Activated naive CD4-positive, alpha-beta T cell treated with anti-CD3 and anti-CD28 coated beads, Interleukin-2, amount 50 U/mL, for 16 hours (primary cell): ENCODE data around the gene KAT7.
"Not testable (repeated sequence)": the region's sequence is repeated elsewhere in the genome, so short reads cannot be mapped to it uniquely, and the experiment has no call there.

Experiments used
- DNase-seq: peaks from one replicate; pipeline ENCODE4 v3.0.0-alpha.2; 2020

The KAT7 gene

GRCh38 chr17:49814781-49815529, 26.5 kb downstream of the KAT7 start:
- no peak for DNase-seq

GRCh38 chr17:49815761-49816281, 27.3 kb downstream of the KAT7 start:
- DNase-seq: no peak

DNA sequence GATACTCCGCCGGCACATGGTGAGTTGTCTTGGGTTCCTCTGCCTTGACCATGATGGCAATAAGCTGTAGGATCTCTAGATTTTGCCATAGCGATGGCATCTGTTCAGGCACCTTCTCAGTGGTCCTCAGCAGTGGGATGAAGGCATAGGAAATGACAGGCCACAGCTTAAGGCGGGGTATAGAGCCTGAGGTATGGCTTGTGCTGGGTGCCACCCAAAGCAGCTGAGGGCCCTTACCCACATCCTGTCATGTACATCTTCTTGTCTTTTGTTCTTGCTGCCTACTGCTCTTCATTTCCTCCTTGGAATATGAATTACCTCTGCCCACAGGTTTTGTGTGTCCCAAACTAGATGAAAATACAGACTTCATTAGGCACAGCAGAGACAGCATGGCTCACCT, 29.5 kb downstream of the KAT7 start:
- peak; percentile 19 for DNase-seq

DNA sequence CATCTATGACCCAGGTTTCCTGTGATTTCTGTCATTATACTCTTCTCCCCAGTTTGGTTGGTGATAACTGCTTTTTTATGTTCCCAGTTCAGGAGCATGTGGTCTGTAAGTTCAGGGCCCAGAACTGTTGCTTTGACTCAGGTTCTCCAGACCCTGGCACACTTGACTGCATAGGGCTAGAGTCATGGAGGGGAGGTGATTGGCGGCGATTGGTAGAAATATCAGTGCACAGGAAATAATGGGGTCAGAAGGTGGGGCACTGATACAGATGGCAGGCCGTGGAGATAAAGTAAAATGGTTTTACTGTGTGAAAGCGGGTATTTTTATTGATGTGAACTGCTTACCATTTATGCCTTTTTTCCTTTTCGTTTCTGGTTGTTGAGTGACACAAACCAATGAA, 30.7 kb downstream of the KAT7 start:
- no peak for DNase-seq

- DNase-seq: no peak
Measured at GRCh38 chr17:49819651-49820050, 31.2 kb downstream of the KAT7 start.

DNA sequence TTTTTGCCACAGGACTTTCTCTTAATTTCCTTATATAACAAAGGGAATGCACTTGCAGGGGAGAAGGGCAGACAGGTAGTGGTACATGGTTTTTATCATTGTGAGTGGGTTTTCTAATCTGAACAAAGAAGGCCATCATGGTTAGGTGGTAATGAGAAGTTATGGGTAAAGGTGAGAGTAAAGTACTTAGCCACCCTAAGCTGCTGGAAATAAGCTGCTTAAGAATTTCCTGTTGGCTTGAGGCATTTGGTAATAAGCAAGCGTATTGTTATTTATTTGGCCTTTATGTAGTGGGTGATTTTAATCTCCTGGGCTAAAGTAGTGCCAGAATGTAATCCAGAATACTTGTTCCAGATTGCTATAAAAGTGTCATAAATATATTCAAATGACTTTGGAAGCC, 32.3 kb downstream of the KAT7 start:
- no peak for DNase-seq

- no peak for DNase-seq
Measured at GRCh38 chr17:49821466-49821865, 33.0 kb downstream of the KAT7 start.

GRCh38 chr17:49821916-49822315, 33.4 kb downstream of the KAT7 start:
- no peak for DNase-seq

GRCh38 chr17:49822829-49823228, 34.3 kb downstream of the KAT7 start:
- DNase-seq: no peak

GRCh38 chr17:49823614-49824013, 35.1 kb downstream of the KAT7 start:
- no peak for DNase-seq

GRCh38 chr17:49825645-49826044, 37.2 kb downstream of the KAT7 start:
- DNase-seq: no peak

DNA sequence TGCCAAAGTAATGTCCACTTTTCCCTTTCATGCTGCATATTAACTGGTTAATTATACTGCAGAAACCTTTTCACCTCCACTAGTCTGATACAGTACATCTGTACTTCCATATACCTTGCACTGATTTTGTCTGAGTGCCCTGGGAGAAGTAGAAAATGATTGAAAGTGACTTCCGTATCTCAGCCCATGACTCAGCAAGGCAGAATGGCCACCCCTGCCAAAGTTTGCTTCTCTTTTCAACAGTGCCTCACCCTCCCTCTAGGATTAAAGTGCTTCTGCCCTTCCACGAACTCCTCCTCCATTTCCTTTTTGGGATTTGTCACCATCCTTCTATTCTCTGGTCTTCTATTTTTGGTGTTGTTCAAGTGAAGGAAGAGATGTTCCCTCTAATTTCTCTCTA, 39.8 kb downstream of the KAT7 start:
- not testable (repeated sequence) for DNase-seq

DNA sequence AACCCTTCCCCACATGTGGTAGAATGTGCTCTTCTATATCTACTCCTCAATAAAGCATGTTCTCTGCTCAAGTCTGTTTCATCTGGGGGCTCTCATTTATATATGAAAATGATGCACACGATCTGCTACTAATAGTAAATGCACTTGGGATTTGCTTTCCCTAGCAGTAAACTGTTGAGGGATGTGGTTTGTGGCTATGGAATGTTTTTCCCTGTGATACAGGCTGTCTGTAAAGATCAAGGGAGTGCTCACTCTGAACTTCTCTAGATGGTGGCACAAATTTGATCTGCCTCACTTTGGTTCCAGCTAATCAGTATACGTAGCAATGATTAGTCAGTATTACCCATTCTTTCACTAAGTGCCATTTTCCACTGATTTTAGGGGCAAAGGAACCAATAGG, 40.5 kb downstream of the KAT7 start:
- DNase-seq: no peak

DNA sequence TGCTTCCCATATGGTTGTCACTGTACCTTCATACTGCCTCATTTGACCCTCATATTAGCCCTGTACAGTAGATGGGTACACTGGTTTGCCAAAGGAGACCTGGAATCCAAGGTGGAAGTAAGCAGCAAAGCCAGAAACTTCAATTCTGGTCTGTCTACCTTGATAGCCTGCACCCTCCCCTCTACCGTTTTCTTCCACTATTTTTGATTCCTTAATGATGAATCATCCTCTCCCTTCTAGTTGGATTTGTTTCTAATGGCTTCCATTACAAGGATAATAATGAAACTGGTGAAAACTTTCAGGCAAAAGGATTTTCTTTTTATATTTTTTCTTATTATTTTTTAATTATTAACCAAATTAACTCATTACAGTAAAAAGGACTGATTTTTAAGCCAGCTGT, 42.1 kb downstream of the KAT7 start:
- DNase-seq: no peak

GRCh38 chr17:49832840-49833599, 44.5 kb downstream of the KAT7 start:
- no peak for DNase-seq

DNA sequence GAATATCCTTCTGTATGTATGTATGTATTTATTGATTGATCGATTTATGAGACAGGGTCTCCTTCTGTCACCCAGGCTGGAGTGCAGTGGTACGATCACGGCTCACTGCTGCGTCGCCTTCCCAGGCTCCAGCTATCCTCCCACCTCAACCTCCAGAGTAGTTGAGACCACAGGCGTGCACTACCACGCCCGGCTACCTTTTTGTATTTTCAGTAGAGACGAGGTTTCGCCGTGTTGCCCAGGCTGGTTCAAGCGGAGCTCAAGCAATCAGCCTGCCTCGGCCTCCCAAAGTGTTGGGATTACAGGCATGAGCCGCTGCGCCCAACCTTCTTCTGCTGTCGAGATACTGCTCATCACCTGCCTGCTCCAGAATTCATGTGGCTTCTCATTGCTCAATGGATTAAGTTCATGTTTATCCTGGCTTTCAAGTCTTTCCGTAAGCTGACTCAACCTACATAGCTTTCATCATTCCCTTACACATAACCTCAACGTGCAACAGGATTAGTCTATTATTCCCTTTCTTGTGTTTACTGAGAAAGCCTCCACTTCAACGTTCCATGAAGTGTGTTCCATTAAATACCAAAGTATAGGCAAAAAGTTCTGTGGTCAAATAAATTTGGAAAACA, 45.8 kb downstream of the KAT7 start:
- no peak for DNase-seq

DNA sequence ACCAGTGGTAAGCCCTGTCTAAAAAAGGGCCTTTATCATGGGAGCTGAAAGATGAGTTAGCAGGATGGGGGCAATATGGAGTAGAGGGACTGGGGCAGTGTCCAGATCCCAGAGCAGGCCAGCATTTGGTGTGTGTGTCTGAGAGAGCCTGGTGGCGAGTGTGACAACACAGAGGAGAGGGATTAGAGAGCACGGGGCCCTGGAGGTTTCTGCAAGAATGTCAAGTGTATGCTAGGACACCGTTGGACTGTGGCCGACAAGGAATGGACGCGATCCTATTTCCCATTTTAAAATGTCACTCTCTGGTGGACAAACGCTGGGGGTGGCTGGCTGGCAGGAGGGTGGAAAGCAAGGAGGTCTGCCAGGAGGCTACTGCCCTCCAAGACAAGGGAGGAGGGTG, 47.0 kb downstream of the KAT7 start:
- no peak for DNase-seq

DNA sequence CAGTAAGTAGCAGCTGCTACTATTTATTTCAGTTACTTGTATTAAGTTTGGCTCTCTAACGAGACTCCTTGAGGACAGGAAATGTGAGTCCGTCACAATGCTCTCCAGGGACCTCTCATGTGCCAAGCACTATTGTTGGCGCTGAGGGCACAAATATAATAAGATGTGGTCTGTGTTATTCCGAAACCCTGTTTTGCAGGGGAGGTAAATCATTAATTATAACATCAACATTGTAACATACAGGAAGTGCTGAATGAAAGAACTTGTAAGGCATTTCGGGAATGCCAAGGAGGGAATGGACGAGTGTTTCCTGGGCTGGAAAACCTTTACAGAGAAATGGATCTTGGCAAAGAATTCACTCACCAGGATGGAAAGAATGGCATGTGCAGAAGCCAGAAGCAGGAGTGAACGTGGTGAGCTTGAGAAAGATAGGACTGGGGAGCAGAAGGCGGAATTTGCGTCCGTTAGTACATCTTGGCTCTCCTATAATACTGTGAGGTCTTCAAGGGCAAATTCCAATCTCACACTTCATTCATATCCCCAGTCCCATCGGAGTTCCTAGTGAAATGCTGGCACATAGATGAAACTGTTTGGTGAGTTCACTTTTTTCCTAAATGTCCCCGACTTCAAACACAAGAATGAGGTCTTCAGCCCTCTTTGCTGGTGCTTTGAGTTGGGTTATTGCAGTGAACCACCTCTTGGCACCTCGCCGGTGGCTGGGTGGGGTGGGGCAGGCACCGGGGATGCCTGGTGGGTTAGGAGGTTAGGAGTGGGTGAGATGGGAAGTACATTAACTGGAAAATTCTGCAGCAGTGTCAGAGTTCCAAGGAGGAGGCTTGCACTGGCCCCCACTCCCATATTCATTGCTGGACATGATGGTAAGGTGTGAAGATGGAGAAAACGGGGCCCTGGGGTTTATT, 47.9 kb downstream of the KAT7 start:
- DNase-seq: no peak

DNA sequence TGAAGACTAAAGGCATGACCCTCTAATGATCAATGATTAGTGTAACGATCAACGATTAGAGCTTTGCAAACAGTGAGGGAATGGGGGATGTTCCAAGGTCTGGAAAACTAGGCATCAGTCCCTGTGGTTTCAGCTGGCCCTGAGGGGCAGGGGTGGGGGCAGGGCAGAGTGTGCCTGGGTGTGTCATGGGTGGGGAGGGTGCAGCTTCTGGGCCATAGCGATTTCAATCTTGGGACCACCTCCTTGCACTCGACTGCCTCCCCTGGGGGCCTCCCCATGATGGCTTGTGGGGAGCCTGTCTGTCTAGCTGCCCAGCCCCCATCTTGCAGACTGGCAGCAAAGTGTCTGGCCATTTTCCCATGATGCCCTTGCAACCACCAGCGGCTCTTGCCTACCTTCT, 51.0 kb downstream of the KAT7 start:
- DNase-seq: no peak

- DNase-seq: no peak
Measured at GRCh38 chr17:49841548-49841947, 53.1 kb downstream of the KAT7 start.

DNA sequence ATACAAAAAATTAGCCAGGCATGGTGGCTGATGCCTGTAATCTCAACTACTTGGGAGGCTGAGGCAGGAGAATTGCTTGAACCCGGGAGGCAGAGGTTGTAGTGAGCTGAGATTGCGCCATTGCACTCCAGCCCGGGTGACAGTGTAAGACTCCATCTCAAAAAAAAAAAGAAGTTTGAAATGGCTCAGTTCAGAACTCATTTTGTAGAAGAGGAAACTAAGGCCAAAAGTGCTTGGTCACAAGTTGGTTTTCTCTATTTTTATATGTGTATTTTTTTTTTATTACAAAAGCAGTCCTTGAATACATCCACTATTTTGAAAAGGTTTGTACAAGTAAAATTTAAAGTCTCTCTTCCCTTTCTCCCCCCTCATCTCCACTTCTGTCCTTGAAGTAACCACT, 53.9 kb downstream of the KAT7 start:
- DNase-seq: no peak

DNA sequence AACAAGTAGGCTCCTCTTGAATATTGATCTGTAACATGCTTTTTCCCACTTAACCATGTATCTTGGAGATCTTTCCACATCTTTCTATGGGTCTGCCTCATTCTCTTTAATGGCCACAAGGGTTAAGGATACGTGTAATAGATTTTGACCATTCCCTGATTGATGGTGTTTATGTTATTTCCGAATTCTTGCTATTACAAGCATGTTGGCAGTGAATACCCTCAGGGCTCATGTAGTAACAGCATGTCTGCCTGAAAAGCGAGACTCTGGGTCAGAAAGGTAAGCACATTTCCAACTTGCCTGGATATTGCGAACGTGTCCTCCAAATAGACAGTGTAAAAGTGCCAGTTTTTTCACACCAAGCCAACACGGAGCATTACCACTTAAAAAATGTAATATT, 54.4 kb downstream of the KAT7 start:
- no peak for DNase-seq
